HCT116 (cell line): Measurements from ENCODE around the gene CACNA1G.

Source experiments
- CEBPB ChIP-seq: IDR thresholded peaks from 2 replicates; pipeline ENCODE4 v1.6.1; 2012; ENCODE audit warnings: low read depth
- EZH2 ChIP-seq: fragments of 200-600 bp; sonication (generic); IDR thresholded peaks from 2 replicates; pipeline ENCODE4 v1.6.1; 2017; ENCODE audit warnings: antibody characterized with exemption, mixed run types
- JUND ChIP-seq: IDR thresholded peaks from 2 replicates; pipeline ENCODE4 v1.6.1; 2012
- POLR2A ChIP-seq: IDR thresholded peaks from 2 replicates; pipeline ENCODE4 v1.7.0; 2011; ENCODE audit warnings: borderline replicate concordance; ENCODE audit not compliant: insufficient read depth, insufficient read length; ENCODE audit errors: extremely low read depth
- POLR2AphosphoS5 ChIP-seq: IDR thresholded peaks from 2 replicates; pipeline ENCODE4 v1.6.1; 2011; ENCODE audit warnings: mild to moderate bottlenecking, low read depth, low read length, moderate library complexity
- SP1 ChIP-seq: IDR thresholded peaks from 2 replicates; pipeline ENCODE4 v1.6.1; 2012; ENCODE audit warnings: low read depth
- YY1 ChIP-seq: IDR thresholded peaks from 2 replicates; pipeline ENCODE4 v1.6.1; 2011; ENCODE audit warnings: low read length, low read depth, moderate library complexity, mild to moderate bottlenecking; ENCODE audit not compliant: insufficient replicate concordance; ENCODE audit errors: extremely low read depth
- ZNF274 ChIP-seq: fragments of 200-500 bp; sonication (Bioruptor generic); IDR thresholded peaks from 2 replicates; pipeline ENCODE4 v1.6.1; 2014; ENCODE audit warnings: mild to moderate bottlenecking, low read depth, low read length, inconsistent platforms
- TF ChIP-seq, protein P1 (sequence below), 3 experiments: fragments of 200-600 bp in 1 of 3; sonication (generic) in 1 of 3; IDR thresholded peaks in 2 of 3; conservative IDR thresholded peaks in 1 of 3; 2 replicates each; pipeline ENCODE4 v1.5.1; 2012 to 2017; ENCODE audit warnings: low read depth in 2 of 3, low read length in 2 of 3, antibody characterized with exemption in 1 of 3, borderline replicate concordance in 1 of 3, control low read depth in 1 of 3, mild to moderate bottlenecking in 1 of 3, mixed read lengths in 1 of 3, mixed run types in 1 of 3, moderate library complexity in 1 of 3; ENCODE audit not compliant: insufficient read depth in 1 of 3
- TF ChIP-seq, protein P2 (sequence below): IDR thresholded peaks from 2 replicates; pipeline ENCODE4 v1.6.1; 2011; ENCODE audit warnings: mild to moderate bottlenecking, low read length, moderate library complexity; ENCODE audit not compliant: insufficient replicate concordance; ENCODE audit errors: extremely low read depth
- TF ChIP-seq, protein P3 (sequence below): IDR thresholded peaks from 2 replicates; pipeline ENCODE4 v1.6.1; 2012

DNA sequence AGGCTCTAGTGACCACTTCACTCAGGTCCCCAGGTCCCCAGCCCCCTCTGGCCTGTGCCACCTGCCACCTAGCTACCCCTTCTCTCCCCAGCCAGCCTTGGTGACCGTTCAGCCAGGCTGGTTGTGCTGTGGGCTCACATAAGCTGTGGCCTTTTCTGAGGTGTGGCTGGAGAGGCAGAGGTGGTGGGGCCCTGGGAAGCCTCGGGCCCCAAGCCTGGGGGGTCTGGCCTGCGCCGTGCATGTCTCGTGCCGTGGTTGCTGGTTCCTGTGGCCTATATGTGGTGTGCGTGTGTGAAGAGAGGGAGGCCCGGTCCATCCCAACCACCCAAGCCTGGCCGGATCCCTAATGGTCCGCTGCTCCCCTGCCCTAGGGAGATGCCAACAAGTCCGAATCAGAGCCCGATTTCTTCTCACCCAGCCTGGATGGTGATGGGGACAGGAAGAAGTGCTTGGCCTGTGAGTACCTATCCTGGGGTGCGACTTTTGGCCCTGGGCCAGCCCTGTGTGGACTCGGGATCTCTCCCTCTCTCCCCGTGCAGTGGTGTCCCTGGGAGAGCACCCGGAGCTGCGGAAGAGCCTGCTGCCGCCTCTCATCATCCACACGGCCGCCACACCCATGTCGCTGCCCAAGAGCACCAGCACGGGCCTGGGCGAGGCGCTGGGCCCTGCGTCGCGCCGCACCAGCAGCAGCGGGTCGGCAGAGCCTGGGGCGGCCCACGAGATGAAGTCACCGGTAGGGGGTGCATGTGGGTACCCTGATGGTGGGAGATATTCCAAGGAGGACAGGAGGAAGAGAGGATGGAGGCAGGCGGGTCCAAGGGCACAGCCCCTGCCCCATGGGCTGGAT lies 35.9 kb downstream of the CACNA1G start:
- TF ChIP-seq, protein P1, sequence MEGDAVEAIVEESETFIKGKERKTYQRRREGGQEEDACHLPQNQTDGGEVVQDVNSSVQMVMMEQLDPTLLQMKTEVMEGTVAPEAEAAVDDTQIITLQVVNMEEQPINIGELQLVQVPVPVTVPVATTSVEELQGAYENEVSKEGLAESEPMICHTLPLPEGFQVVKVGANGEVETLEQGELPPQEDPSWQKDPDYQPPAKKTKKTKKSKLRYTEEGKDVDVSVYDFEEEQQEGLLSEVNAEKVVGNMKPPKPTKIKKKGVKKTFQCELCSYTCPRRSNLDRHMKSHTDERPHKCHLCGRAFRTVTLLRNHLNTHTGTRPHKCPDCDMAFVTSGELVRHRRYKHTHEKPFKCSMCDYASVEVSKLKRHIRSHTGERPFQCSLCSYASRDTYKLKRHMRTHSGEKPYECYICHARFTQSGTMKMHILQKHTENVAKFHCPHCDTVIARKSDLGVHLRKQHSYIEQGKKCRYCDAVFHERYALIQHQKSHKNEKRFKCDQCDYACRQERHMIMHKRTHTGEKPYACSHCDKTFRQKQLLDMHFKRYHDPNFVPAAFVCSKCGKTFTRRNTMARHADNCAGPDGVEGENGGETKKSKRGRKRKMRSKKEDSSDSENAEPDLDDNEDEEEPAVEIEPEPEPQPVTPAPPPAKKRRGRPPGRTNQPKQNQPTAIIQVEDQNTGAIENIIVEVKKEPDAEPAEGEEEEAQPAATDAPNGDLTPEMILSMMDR (IDR thresholded peaks at IDR 0.05 in 2 of 3, conservative IDR thresholded peaks at IDR 0.05 in 1 of 3; ENCODE audit: borderline replicate concordance in 1 of 3, insufficient read depth in 1 of 3, low read depth in 2 of 3, low read length in 2 of 3), result no peak
- TF ChIP-seq POLR2A (no peak), JUND (no peak), CEBPB (no peak), EZH2 (no peak), SP1 (no peak), YY1 (no peak), ZNF274 (no peak), POLR2AphosphoS5 (no peak)
- TF ChIP-seq, protein P2, sequence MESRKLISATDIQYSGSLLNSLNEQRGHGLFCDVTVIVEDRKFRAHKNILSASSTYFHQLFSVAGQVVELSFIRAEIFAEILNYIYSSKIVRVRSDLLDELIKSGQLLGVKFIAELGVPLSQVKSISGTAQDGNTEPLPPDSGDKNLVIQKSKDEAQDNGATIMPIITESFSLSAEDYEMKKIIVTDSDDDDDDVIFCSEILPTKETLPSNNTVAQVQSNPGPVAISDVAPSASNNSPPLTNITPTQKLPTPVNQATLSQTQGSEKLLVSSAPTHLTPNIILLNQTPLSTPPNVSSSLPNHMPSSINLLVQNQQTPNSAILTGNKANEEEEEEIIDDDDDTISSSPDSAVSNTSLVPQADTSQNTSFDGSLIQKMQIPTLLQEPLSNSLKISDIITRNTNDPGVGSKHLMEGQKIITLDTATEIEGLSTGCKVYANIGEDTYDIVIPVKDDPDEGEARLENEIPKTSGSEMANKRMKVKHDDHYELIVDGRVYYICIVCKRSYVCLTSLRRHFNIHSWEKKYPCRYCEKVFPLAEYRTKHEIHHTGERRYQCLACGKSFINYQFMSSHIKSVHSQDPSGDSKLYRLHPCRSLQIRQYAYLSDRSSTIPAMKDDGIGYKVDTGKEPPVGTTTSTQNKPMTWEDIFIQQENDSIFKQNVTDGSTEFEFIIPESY, result no peak
- TF ChIP-seq, protein P3, sequence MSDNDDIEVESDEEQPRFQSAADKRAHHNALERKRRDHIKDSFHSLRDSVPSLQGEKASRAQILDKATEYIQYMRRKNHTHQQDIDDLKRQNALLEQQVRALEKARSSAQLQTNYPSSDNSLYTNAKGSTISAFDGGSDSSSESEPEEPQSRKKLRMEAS, result no peak
